Heart left ventricle (tissue), 13 donors: ENCODE results near the gene ELFN1.

Experiments
- POLR2A ChIP-seq, 2 donors: fragments of 450-650 bp; IDR thresholded peaks; one replicate each; pipeline ENCODE4 v1.6.1; 2017; ENCODE audit warnings: antibody characterized with exemption in 2 of 2, mild to moderate bottlenecking in 2 of 2, moderate library complexity in 2 of 2
- TF ChIP-seq, protein P1 (sequence below), 12 donors: fragments of 200-600 bp; sonication (generic) in 4 of 12; IDR thresholded peaks; one replicate each; pipeline versions ENCODE4 v1.5.0 to v1.8.0; 2018 to 2022; ENCODE audit warnings: antibody characterized with exemption in 12 of 12, mild to moderate bottlenecking in 5 of 12
- donor health status: ischemic (EF 13 %, LVEDD 7.1; RV severe dilation, severe dysfunction).
- donor health status: DM: no; HTN: yes; CAD: no.
- donor health status: DM: no; HTN: no; CAD: no.
- donor health status: ischemic (EF 25% LVEDD 6.9; RV normal size, moderate dysfunction).
- donor health status: ischemic (EF 25% LVEDD 5.7; RV mildly dilated, moderate dysfunction).
- donor health status: ischemic (EF 35%, LVEDD 5.7; RV mildly dilated, moderate dysfunction).
- donor health status: nonischemic (EF 11% LVEDD 7.7; RV severe dilation, severe dysfunction).
- donor health status: DM: yes; HTN: yes; CAD: no.
- donor health status: PGD.
- donor health status: ischemic (EF 29% LVEDD 5.4; RV normal size, mild dysfunction).
- donor health status: nonischemic (EF 23%, LVEDD 6.1; RV moderate dilation, normal function).

DNA sequence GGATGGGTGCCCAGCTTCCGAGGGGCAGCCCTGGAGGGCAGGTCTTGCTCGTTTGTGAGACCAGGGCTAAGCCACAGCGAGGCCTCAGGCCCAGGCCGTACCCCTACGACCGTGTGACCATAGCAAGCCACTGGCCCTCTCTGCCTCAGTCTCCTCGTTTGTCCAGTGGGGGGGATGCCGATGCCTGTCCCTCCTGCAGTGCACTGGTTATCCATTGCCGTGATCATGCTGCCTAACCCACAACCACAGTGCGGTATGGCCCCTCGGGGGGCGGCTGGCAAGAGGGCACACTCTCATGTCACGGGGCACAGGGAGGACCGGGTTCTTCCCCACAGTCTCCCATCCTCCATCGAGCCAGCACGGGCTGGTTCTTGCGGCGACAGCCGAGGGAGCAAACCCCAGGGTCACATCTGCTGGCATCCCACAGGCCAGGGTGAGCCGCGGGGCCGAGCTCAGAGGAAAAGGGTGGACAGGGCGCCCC lies 80.5 kb downstream of the ELFN1 start:
- TF ChIP-seq, protein P1, sequence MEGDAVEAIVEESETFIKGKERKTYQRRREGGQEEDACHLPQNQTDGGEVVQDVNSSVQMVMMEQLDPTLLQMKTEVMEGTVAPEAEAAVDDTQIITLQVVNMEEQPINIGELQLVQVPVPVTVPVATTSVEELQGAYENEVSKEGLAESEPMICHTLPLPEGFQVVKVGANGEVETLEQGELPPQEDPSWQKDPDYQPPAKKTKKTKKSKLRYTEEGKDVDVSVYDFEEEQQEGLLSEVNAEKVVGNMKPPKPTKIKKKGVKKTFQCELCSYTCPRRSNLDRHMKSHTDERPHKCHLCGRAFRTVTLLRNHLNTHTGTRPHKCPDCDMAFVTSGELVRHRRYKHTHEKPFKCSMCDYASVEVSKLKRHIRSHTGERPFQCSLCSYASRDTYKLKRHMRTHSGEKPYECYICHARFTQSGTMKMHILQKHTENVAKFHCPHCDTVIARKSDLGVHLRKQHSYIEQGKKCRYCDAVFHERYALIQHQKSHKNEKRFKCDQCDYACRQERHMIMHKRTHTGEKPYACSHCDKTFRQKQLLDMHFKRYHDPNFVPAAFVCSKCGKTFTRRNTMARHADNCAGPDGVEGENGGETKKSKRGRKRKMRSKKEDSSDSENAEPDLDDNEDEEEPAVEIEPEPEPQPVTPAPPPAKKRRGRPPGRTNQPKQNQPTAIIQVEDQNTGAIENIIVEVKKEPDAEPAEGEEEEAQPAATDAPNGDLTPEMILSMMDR (IDR thresholded peaks at IDR 0.05), result no peak
- no peak for TF ChIP-seq POLR2A (IDR thresholded peaks at IDR 0.05)
